NCI-H510A (cell line): Measurements from ENCODE around the gene PCDHGA5.
"Not testable (repeated sequence)": the region's sequence is repeated elsewhere in the genome, so short reads cannot be mapped to it uniquely, and the experiment has no call there.

Experiments used
- DNase-seq: peaks from one replicate; lab custom pipeline; 2025; lab: John Stamatoyannopoulos, UW

The PCDHGA5 gene

GRCh38 chr5:141387557-141388311, 23.8 kb downstream of the PCDHGA5 start, which contains the start of gene PCDHGB4:
TSS of gene PCDHGB4 (plus strand) at chr5:141387698. CDS start at chr5:141387885, 187 bp downstream.
- not testable (repeated sequence) for DNase-seq

GRCh38 chr5:141388661-141389060, 24.7 kb downstream of the PCDHGA5 start:
- no peak for DNase-seq

GRCh38 chr5:141389153-141390042, 25.4 kb downstream of the PCDHGA5 start:
- DNase-seq = no peak

GRCh38 chr5:141392429-141393198, 28.7 kb downstream of the PCDHGA5 start, which contains the start of gene PCDHGA8:
TSS of gene PCDHGA8 (plus strand) at chr5:141392633. CDS start at chr5:141392814, 181 bp downstream.
- DNase-seq = no peak

GRCh38 chr5:141393267-141393666, 29.3 kb downstream of the PCDHGA5 start:
- DNase-seq = no peak

- DNase-seq = not testable (repeated sequence)
Observed at GRCh38 chr5:141394401-141395187, 30.6 kb downstream of the PCDHGA5 start.

GRCh38 chr5:141397756-141398551, 34.0 kb downstream of the PCDHGA5 start, which contains the start of gene PCDHGB5:
TSS of gene PCDHGB5 (plus strand) at chr5:141397947. CDS start at chr5:141398128, 181 bp downstream.
- DNase-seq = not testable (repeated sequence)

- no peak for DNase-seq
Observed at GRCh38 chr5:141398608-141399007, 34.6 kb downstream of the PCDHGA5 start.

- DNase-seq = no peak
Observed at GRCh38 chr5:141399555-141400258, 35.7 kb downstream of the PCDHGA5 start.

GRCh38 chr5:141402553-141403243, 38.7 kb downstream of the PCDHGA5 start, which contains the start of gene PCDHGA9:
TSS of gene PCDHGA9 (plus strand) at chr5:141402778. CDS start at chr5:141402953, 175 bp downstream.
- DNase-seq = no peak

GRCh38 chr5:141403387-141403786, 39.4 kb downstream of the PCDHGA5 start:
- no peak for DNase-seq

GRCh38 chr5:141407790-141408505, 44.0 kb downstream of the PCDHGA5 start, which contains the start of gene PCDHGB6:
TSS of gene PCDHGB6 (plus strand) at chr5:141408021. CDS start at chr5:141408203, 182 bp downstream.
- DNase-seq = not testable (repeated sequence)

- no peak for DNase-seq
Observed at GRCh38 chr5:141409598-141410306, 45.8 kb downstream of the PCDHGA5 start.

GRCh38 chr5:141411575-141411974, 47.6 kb downstream of the PCDHGA5 start:
- DNase-seq = no peak

GRCh38 chr5:141412854-141413539, 49.0 kb downstream of the PCDHGA5 start, which contains the start of gene PCDHGA10:
TSS of gene PCDHGA10 (plus strand) at chr5:141412987. CDS start at chr5:141413176, 189 bp downstream.
- DNase-seq = no peak

GRCh38 chr5:141413540-141414069, 49.6 kb downstream of the PCDHGA5 start:
- no peak for DNase-seq
